ENCODE measurements around the gene OXT.
"Not testable (repeated sequence)": the region's sequence is repeated elsewhere in the genome, so short reads cannot be mapped to it uniquely, and the experiment has no call there.

OXT gene

DNA sequence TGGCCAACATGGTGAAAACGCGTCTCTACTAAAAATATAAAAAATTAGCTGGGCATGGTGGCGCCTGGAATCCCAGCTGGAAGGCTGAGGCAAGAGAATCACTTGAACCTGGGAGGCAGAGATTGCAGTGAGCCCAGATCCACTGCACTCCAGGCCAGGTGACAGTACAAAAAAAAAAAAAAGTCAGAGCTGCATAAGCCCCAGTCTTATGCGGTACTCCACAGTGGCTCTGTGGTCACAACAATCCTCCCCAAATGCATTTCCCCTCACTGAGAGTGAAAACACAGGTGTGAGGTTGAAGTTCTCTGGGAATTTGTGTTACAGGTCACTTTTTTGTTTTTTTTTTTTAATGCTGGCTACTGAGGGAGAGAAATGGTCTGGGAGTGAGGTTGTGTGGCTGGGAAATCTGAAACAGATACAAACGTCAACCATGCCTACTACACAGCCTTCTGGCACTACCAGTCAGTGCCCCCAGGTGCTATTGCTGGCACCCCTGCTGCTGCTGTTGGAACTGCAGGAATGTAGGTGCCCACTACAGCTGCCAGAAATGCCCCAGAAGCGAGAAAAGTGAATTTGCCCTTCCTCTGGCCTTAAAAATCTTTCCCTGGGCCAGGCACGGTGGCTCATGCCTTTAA is 19.9 kb upstream of the OXT start:
- DNase-seq: no peak

DNA sequence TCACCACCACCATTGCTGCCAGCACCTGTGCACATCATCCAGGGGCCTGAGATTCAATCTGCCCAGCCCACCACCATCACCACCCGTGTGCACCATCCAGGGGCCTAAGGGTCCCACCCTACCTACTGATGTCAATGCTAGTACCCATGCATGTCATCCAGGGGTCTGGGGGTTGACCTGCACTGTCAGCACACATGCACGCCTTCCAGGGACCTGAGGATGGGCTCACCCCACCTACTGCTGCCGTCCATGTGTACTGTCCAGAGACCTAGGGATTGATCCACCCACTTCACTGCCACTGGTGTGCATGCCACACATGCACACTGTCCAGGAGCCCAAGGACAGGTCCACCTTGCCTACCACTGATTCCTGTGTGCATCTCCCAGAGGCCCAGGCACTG is 11.9 kb upstream of the OXT start:
- no peak for DNase-seq

DNA sequence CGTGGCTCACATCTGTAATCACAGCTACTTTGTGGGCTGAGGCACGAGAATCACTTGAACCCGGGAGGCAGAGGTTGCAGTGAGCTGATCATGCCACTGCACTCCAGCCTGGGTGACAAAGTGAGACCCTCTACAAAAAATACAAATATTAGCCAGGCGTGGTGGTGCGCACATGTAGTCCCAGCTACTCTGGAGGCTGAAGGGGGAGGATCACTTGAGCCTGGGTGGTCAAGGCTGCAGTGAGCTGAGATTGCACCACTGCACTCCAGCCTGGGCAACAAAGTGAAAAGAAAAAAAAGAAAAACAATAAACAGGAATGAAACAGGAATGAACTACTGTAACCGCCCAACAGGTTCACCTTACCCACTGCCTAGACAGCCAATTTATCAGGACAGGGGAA is 7.3 kb upstream of the OXT start:
- not testable (repeated sequence) for DNase-seq

DNA sequence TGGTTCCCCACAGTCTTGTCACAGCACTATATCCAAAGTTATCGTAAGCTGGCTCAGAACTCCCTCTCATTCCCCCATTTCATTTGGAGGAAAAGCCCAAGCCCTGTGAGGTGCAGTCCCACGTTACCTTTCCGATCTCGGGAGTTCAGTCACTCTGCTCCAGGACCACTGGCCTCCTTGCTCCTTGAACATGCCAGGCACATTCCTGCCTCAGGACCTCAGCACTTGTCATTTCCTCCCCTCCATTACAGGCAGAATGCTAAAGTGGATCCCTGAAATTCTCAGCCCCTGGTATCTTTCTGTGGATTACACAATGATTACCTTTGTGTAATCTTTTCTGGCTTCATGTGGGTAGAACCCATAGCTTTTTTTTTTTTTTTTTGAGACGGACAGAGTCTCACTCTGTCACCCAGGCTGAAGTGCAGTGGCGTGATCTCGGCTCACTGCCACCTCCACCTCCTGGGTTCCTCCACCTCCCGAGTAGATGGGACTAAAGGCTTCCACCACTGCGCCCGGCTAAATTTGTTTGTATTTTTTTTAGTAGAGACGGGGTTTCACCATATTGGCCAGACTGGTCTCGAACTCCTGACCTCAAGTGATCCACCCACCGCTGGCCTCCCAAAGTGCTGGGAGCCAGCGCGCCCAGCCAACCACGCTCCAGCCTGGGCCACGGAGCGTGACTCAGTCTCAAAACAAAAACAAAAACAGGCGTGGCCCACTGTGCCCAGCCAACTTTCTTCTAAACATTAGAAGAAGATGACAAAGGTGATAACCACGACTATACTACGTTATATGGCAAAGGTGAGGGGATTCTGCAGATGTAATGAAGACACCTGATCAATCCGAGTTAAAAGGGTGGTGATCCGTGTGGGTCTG is 4.0 kb upstream of the OXT start:
- DNase-seq: no peak

DNA sequence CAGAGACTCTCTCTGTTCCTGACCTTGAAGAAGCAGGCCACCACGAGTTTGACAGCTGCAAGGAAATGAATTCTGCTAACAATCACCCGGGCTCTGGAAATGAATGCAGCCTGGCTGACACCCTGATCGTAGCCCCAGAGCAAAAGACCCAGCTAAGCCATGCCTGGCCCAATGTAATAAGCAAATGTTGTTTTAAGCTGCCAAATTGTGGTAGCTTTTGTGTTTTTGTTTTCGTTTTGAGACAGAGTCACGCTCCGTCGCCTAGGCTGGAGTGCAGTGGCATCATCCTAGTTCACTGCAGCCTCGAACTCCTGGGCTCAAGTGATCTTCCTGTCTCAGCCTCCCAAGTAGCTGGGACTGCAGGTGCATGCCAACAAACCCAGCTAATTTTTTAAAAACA is 3.3 kb upstream of the OXT start:
- DNase-seq: no peak

DNA sequence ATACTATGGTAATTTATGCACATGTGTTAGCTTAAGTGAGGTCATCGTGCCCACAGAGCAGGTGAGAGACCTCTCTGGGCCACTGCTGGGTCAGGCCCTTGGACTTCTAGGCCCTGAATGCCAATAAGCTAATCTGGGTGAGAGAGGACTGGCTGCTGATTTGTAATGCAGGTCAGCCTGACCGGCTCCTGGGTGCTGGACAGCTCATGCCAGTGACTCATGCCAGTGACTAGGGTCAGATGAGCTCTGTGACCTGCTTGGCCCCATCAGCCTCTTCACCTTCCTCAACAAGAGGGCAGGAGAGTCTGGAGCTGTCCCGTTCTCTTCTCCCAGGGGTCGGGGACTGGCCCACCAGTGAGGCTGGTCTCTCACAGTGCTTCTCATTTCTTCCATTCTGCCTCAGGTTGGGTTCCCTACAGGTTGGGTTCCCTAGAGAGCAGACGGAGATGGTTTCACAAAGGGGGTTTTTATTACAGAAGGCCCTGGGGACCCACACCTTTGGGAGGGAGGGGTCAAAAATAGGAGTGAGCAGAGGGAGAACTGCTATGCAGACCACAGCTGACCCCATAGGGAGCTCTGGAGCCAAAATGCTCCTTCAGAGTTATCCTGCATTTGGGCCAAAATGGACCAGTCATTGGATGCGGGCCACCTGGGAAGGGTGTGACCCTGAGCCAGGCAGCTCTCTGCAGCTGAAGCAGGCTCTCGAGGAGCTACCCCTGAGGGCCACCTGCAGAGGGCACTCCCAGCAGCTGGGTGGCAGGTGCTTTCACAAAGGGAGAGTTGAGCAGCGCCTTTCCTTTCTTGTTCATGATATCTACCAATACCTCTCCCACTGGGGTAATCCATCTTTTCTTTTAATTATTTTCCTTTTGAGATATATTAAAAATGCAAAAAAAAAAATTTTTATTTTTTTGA is 2.2 kb upstream of the OXT start:
- no peak for DNase-seq

DNA sequence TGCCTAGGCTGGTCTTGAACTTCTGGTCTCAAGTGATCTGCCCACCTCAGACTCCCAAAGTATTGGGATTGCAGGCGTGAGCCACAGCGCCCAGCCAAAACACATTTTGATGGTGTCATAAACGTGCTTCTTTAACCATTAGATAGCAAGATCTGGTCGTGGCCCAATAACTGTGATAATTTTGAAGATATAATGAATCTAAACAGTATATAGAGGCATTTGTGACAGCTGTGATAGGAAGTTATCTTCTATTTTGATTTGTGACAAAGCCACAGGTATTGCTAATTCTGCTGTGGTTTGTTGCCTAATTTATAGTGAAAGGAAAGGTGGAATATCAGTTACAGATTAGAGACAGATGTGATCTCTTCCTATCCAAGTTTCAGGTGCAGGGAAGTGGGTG is 695 bp upstream of the OXT start:
- DNase-seq: no peak

DNA sequence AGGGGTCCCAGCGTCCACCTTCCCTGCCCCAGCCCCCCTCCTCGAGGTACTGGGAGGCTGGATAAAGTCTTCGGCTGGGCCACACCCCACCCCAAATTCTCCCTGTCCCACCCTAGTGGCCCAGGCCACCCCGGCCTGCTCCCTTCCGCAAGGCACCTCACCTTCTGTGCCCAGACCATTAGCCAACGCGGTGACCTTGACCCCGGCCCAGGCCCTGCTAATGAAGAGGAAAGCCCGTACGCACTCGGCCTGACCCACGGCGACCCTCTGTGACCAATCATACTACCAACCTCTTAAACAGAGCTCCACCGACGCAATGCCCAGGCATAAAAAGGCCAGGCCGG is 182 bp upstream of the OXT start:
- no peak for DNase-seq

DNA sequence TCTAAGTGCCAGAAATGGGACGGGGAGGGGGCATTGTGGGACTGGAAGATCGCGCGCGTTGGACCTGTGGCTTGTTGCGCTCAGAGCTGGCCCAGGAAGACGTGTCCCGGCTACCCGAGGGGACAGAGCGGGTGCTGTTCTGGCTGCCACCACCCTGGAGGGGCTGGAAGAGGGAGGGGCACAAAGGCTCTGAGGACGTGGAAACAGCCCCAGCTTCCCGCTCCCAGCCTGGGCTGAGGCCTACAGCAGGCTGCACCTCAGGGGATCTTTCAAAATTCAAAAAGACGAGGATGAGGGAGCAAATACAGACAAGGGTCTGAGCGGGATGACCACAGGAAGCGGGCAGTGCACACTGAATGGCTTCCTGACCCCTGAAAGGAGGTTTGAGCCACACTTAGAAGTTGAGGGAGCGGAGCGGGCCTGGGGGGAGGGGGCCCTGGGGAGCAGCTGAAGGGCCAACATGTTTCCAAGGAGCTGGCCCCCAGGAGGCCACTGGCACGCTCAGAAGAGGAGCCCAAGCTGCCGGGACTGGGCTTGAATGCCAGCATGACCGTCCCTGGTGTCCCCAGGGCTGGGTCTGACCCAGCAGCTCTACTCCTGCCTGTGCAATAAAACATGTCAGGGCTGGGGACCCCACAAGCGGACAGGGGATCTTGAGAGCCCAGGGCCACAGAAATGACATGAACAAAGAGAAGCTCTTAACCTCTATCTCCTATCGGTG is 1.3 kb downstream of the OXT start:
- DNase-seq: no peak

DNA sequence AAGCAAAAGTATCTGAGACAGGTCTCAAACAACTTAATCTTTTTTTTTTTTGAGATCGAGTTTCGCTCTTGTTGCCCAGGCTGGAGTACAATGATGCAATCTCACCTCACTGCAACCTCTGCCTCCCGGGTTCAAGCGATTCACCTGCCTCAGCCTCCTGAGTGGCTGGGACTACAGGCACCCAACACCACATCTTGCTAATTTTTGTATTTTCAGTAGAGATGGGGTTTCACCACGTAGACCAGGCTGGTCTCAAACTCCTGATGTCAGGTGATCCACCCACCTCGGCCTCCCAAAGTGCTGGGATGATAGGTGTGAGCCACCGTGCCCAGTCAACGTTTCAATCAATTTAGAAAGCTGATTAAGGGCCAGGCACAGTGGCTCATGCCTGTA is 1.8 kb downstream of the OXT start:
- not testable (repeated sequence) for DNase-seq

DNA sequence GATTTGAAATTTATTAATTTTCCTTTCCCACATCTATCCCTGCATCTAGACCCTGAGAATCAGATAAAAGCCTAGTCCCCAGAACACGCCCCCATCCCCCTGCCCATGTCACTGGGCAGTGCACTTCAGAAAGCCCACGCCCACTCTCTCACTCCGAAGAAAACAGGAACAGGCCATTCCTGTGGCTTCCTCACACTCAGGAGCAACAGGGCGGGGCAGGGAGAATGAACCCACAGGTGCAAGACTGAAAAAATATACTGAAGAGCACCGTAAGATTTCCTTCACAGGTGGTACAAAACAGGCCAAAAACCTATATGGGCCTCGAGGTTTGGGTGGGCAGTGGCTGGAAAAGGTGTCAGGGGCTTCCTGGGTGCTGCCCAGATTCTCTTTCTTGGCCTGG is 3.4 kb downstream of the OXT start:
- DNase-seq: no peak

DNA sequence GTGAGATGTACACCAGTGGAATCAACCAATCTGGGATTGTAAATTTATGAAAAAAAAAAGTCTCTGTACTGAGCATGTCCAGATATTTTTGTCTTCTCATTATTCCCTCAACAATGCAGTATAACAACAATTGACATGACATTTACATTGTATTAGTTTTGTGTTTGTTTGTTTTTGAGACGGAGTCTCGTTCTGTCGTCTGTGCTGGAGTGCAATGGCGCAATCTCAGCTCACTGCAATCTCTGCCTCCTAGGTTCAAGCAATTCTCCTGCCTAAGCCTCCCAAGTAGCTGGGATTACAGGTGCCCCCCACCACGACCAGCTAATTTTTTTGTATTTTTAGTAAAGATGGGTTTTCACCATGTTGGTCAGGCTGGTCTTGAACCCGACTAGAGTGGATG is 3.9 kb downstream of the OXT start:
- DNase-seq: not testable (repeated sequence)

DNA sequence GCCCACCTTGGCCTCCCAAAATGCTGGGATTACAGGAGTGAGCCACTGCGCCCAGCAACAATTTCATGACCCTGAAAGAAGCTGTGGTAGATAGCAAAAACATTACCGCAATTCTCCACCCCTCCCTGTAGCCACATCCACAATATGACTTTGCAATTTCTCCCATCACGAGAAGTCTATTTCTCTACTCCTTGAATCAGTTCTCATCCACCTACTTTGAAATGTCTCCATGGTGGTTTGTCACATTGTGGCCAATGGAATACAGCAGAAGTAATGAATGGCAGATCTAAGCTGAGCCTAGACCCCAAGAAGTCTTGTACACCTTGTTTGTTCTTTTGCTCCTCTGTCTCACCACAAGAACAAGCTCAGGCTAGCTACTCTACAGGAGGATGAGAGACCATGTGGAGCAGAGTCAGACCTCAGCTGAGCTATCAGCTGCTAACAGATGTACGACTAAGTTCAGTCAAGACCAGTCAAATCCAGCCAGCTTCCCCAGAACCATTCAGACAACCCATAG is 6.3 kb downstream of the OXT start:
- no peak for DNase-seq

DNA sequence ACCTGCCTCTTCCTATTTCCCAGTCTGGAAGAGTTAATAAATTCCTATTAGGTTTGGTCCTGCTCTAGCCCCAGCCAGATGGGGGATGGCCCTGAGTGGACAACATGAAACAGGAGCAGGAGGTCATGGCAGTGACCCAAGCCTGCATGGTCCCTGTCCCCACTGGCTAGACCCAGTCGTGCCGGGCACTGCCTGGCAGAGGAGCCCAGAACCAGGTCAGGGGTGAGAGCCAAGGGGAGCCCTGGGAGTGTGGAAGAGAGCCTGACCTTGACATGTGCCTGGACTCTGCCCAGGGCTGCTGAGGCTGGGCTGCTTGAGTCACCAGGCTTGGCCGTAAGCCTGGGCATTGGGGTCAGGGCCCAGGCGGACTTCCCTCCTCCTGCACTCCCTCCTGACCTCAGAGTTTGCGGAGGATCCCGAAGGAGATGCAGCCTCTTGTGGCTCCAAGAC is 9.5 kb downstream of the OXT start:
- DNase-seq: no peak

DNA sequence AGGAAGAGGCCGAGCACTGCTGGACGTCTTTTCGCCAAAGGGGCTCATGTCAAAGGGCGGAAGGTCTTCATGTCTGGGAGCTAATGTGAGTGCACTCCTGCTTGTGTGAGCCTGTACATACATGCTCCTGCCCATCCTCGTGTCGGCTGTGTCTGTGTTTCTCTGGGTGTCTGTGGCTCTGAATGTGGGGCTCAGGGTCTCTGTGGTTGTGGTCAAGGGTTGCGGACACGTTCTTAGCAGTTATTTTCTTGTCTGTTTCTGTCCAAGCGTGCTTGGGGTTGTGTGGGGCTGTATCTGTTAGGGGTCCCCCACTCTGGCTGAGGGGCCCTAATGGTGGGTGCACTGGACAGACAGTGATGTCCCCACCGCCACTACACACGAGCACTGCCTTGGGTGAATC is 10.2 kb downstream of the OXT start:
- no peak for DNase-seq

DNA sequence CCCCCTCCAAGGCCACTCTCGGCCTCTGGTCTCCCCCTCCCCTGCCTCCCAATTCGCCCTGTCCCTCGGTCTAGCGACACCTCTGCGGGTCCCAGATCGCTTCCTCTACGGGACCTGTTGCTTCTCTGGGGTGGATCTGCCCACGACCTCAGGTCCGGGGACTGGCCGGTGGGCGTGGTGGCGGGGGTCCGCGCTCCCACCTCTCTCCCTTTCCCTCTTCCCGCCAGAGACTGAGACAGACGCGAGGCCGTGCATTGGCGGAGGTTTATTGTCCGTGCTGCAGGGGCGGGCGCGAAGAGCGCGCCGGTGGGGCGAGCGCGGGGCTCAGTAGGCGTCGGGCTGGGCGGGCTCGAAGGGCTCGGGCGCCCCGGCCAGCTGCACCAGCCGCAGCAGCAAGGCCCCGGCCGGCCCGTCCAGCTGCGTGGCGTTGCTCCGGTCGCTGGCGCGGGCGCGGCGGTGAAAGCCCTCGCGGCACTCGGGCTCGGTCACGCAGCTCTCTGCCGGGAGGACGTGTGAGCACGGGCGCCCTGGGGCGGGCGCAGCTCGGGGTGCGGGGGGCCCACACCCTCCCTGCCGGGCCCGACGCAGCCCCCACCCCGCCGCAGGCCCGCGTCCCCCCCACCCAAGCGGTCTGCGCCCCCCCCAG is 11.0 kb downstream of the OXT start:
- DNase-seq: no peak

DNA sequence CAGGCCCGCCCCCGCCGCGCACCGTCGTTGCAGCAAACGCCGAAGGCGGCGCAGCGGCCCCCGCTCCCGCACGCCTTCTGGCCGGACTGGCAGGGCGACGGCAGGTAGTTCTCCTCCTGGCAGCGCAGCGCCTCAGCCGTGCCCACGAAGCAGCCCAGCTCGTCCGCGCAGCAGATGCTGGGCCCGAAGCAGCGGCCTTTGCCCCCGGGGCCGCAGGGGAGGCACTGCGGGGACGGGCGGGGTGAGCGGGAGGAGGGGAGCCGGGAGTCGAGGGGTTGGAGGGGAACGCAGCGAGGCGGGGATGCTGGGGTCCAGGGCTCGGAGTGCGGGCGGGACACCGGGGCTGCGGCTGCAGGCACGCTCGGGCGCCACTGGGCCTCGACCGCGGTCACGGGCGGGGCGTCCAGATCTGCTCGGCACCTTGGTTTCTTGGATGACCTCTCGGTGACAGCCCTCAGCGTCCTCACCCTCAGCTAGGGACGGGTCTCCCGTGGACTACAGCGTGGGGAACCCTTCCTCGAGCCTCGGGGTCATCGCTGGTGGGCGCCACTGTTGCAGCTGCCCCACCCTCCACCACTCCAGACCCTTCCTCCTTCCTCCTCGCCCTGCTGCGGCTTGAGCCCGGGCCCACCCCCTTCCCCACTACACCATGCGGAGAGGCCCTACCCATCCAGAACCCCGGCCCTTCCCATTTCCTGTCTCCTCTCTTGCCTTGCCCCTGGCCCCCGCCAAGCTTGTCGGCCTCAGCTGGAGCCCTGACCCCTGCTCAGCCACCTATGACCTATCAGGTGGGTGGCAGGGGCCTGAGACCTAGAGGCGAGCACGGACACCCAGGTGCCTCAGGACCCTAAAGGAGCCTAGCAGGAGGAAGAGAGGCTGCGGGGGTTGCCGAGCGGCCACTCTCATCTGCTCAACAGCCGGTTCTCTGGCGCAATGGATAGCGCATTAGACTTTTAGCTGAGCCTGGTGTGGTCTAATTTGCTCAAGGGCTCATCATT is 11.8 kb downstream of the OXT start:
- DNase-seq: no peak

DNA sequence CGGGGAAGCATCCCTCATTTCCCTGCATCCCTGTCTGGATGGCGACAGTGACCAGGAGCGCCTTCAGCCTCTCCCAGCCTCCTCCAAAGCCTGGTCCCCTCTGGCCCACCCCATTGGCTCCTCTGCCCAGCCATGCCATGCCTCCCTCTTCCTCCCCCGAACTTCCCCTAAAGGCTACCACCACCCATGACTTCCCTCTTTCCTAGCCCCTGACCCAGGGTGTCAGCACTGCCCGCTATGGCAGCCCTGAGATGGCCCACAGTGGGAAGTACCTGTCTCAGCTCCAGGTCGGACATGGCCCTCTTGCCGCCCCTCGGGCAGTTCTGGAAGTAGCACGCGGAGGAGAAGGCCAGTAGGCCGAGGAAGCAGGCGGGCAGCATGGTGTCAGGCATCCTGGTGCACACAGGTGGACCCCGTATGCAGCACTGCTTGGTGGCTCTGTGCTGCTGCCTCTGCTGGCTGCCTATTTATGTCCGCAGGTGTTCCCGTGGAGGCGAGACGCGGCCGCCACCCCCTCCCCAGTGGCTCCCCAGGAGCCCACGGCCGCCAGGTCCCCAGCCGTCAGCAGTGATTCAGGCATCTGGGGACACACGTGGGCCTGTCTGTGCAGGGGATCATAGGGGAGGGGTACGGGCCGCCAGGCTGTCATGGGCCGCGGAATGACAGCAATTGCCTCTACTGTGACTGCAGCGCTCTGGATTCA is 13.0 kb downstream of the OXT start, which contains the start of gene AVP:
TSS of gene AVP (minus strand) at position 442 of the 703 bp plus-strand sequence. CDS start at position 392, 50 bp downstream.
- DNase-seq: no peak

DNA sequence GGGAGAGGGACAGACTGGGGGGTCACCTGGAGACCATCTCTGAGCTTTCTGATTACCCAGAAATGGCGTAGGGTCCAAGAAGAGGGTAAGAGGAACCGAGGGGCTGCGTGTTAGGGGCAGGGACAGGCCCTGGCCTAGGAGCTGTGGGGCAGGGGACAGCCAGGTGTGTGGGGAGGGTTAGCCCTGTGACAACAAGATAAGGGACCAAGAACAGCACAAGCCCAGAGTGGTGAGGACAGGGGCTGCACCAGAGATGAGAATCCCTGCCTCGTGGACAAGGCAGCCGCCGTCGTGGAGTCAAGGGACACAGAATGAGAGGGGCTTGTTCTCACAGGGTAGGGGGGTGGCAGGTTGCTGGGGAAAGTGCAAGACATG is 13.6 kb downstream of the OXT start:
- no peak for DNase-seq

DNA sequence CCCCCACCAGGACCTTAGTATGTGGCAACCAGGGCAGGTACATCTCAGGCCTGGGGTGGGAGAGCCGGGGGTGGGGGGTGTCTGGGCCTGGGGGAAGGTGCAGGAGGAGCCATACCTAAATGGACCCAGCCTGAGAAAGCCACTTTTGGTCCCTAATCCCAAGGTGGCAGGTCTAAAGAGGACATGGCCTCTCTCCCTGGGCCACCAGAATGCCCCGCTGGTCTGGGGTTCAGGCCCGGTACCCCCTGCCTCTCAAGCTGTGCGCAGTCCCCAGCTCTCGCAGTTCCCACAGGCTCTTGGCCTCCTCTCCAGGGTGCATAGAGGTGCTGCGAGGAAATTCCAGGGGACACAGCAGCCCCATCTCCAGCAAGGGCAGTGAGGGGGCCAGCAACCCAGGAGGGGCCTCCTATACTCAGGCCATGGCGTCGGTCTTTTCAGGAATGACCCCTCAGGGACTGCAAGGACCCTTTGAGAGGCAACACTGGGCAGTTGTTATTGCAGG is 14.2 kb downstream of the OXT start:
- no peak for DNase-seq
